ENCODE data around the gene SAT2. TPM values are rescaled to one million over a fixed set of nuclear protein-coding genes. Genes with fewer than 3 reads are reported as not detected.

Gene SAT2
- total and polyA plus RNA-seq, 2 of the 13 experiments (the other 11 are each of a cell fraction or from before 2014, with no cell fraction given), result 37.6 to 93.7 TPM

DNA sequence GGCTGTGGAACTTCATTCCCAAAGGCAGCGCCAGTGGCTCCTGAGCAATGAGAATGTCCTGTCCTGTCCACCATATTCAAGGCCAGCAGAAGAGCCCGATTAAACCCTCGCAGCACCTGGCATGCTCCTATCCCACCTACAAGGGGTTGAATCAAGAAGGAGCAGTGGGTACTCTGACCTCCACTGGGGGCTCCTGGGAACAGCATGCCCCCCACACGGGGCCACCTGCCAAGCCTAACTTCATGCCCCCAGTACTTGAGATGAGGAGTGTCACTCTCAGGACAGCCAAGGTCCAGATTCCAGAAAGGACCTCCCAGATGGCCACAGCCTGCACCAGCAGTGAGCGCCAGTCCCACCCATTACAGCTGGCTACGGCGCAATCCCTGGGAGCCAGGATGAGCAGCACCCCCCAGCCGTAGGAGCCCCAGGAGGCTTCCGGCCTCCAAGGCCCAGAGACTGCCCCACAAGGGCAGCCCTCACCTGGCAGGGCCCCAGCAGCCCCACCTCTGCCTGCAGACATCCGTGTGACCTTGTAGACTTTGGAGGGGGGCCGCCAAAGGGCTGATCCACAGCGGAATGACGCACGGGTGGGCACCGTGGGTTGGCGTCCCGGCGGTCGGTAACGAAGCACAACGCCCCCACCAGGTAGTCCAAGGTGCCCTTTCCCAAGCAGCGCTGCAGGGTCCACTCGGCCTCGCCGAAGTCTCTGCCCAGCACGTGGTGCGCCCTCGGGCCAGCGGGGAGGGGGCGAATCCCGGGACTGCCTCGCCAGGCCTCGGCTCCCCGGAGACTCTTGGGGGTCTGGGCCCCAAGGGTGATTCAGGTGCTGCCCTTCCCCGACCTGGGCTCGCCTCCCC lies 45.0 kb downstream of the SAT2 start (continued):
- TF ChIP-seq, protein P1, sequence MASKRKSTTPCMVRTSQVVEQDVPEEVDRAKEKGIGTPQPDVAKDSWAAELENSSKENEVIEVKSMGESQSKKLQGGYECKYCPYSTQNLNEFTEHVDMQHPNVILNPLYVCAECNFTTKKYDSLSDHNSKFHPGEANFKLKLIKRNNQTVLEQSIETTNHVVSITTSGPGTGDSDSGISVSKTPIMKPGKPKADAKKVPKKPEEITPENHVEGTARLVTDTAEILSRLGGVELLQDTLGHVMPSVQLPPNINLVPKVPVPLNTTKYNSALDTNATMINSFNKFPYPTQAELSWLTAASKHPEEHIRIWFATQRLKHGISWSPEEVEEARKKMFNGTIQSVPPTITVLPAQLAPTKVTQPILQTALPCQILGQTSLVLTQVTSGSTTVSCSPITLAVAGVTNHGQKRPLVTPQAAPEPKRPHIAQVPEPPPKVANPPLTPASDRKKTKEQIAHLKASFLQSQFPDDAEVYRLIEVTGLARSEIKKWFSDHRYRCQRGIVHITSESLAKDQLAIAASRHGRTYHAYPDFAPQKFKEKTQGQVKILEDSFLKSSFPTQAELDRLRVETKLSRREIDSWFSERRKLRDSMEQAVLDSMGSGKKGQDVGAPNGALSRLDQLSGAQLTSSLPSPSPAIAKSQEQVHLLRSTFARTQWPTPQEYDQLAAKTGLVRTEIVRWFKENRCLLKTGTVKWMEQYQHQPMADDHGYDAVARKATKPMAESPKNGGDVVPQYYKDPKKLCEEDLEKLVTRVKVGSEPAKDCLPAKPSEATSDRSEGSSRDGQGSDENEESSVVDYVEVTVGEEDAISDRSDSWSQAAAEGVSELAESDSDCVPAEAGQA (IDR thresholded peaks at IDR 0.05; ENCODE audit: low read depth), result no peak
- TF ChIP-seq, protein P1 (CRISPR knock-in tag; IDR thresholded peaks at IDR 0.05; ENCODE audit: borderline replicate concordance), result no peak
- TF ChIP-seq HIVEP1 (CRISPR knock-in tag; IDR thresholded peaks at IDR 0.05) (0 out of 2 replicates have a peak, but pooled peaks have one; percentile 12), ZNF713 (CRISPR knock-in tag; IDR thresholded peaks at IDR 0.05) (peak; percentile 40; the same call in 1 of the 2 replicates), HHEX (CRISPR knock-in tag; IDR thresholded peaks at IDR 0.05) (no peak), CAMTA2 (CRISPR knock-in tag; IDR thresholded peaks at IDR 0.05; ENCODE audit: borderline replicate concordance) (no peak), ZNF431 (CRISPR knock-in tag; IDR thresholded peaks at IDR 0.05; ENCODE audit: borderline replicate concordance, low read depth) (no peak), ZNF781 (CRISPR knock-in tag; IDR thresholded peaks at IDR 0.05; ENCODE audit: borderline replicate concordance, not compliant biosample characterization) (no peak), ZNF749 (CRISPR knock-in tag; IDR thresholded peaks at IDR 0.05; ENCODE audit: borderline replicate concordance) (no peak)
- TF ChIP-seq, protein P2, sequence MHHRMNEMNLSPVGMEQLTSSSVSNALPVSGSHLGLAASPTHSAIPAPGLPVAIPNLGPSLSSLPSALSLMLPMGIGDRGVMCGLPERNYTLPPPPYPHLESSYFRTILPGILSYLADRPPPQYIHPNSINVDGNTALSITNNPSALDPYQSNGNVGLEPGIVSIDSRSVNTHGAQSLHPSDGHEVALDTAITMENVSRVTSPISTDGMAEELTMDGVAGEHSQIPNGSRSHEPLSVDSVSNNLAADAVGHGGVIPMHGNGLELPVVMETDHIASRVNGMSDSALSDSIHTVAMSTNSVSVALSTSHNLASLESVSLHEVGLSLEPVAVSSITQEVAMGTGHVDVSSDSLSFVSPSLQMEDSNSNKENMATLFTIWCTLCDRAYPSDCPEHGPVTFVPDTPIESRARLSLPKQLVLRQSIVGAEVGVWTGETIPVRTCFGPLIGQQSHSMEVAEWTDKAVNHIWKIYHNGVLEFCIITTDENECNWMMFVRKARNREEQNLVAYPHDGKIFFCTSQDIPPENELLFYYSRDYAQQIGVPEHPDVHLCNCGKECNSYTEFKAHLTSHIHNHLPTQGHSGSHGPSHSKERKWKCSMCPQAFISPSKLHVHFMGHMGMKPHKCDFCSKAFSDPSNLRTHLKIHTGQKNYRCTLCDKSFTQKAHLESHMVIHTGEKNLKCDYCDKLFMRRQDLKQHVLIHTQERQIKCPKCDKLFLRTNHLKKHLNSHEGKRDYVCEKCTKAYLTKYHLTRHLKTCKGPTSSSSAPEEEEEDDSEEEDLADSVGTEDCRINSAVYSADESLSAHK (CRISPR knock-in tag; IDR thresholded peaks at IDR 0.05; ENCODE audit: borderline replicate concordance), result no peak
- TF ChIP-seq, protein P3, sequence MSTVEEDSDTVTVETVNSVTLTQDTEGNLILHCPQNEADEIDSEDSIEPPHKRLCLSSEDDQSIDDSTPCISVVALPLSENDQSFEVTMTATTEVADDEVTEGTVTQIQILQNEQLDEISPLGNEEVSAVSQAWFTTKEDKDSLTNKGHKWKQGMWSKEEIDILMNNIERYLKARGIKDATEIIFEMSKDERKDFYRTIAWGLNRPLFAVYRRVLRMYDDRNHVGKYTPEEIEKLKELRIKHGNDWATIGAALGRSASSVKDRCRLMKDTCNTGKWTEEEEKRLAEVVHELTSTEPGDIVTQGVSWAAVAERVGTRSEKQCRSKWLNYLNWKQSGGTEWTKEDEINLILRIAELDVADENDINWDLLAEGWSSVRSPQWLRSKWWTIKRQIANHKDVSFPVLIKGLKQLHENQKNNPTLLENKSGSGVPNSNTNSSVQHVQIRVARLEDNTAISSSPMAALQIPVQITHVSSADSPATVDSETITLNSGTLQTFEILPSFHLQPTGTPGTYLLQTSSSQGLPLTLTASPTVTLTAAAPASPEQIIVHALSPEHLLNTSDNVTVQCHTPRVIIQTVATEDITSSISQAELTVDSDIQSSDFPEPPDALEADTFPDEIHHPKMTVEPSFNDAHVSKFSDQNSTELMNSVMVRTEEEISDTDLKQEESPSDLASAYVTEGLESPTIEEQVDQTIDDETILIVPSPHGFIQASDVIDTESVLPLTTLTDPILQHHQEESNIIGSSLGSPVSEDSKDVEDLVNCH (CRISPR knock-in tag; IDR thresholded peaks at IDR 0.05), result no peak
- TF ChIP-seq, protein P4, sequence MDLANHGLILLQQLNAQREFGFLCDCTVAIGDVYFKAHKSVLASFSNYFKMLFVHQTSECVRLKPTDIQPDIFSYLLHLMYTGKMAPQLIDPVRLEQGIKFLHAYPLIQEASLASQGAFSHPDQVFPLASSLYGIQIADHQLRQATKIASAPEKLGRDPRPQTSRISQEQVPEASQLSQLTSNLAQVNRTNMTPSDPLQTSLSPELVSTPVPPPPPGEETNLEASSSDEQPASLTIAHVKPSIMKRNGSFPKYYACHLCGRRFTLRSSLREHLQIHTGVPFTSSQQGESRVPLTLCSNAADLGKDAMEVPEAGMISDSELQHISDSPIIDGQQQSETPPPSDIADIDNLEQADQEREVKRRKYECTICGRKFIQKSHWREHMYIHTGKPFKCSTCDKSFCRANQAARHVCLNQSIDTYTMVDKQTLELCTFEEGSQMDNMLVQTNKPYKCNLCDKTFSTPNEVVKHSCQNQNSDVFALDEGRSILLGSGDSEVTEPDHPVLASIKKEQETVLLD (CRISPR knock-in tag; IDR thresholded peaks at IDR 0.05; ENCODE audit: low read depth), result no peak
- TF ChIP-seq, protein P5, sequence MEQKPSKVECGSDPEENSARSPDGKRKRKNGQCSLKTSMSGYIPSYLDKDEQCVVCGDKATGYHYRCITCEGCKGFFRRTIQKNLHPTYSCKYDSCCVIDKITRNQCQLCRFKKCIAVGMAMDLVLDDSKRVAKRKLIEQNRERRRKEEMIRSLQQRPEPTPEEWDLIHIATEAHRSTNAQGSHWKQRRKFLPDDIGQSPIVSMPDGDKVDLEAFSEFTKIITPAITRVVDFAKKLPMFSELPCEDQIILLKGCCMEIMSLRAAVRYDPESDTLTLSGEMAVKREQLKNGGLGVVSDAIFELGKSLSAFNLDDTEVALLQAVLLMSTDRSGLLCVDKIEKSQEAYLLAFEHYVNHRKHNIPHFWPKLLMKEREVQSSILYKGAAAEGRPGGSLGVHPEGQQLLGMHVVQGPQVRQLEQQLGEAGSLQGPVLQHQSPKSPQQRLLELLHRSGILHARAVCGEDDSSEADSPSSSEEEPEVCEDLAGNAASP (CRISPR knock-in tag; IDR thresholded peaks at IDR 0.05; ENCODE audit: borderline replicate concordance), result no peak

Measured in HepG2 (cell line).